ENCODE results near the gene LEF1.

LEF1 gene

DNA sequence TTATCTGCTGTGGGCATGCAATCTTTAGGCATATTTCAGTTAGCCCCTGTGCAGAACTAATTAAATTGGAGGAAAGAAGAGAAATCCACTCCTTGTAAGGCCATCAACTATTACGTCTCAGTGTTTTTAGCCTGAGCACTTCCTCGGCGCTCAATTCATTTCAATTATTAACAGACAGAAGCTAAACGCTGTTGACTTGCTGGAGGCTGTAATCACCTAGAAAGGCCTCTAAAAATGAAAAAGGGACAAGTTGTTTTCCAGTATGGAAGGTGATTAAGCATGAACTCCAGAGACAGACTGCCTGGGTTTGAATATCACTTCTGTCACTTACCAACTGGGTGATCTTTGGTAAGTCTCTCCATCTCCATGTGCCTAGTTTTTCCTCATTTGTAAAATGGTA is 59.6 kb downstream of the LEF1 start:
- no peak for DNase-seq

- DNase-seq = peak; percentile 61
Observed at GRCh38 chr4:108107729-108108382, 60.9 kb downstream of the LEF1 start.

GRCh38 chr4:108107101-108107500 is 61.6 kb downstream of the LEF1 start:
- peak; percentile 42 for DNase-seq

DNA sequence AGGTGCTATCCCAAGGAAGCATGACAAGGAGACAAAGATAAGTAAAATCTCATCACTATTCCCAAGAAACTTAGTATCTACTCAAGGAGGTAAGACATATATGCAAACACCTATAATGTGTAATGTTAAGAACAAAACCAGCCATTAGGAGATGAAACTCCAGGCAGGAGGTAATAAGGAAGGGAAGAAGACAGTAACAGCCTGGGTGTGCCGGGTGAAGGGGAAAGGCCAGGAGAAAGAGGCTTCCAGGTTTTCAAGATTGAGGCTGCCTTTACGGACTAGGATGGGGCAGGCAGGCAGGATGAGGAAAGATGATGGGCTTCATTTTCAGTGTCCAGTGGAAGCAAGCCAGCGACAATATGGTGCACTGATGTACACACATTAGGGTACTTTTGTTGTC is 62.5 kb downstream of the LEF1 start:
- no peak for DNase-seq

GRCh38 chr4:108103099-108103862 is 65.5 kb downstream of the LEF1 start:
- DNase-seq = no peak

DNA sequence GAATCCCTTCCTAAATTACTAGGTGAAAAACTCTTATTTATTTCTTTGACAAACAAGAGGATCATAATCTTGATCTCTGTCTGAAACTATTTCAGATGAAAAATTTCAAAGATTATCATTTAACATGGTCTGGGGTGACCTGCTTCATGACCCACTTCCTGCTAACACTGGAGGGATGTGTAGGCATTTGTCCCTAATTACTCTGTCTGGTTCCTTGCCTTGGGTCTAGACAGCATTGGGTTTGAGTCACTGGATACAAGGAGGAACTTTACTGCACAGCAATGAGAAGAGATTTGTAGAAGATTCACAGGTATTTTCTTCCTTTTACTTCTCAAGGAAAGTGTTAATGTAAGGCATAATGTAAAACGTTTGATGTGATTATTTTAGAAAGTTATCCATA is 67.9 kb downstream of the LEF1 start:
- DNase-seq = no peak

DNA sequence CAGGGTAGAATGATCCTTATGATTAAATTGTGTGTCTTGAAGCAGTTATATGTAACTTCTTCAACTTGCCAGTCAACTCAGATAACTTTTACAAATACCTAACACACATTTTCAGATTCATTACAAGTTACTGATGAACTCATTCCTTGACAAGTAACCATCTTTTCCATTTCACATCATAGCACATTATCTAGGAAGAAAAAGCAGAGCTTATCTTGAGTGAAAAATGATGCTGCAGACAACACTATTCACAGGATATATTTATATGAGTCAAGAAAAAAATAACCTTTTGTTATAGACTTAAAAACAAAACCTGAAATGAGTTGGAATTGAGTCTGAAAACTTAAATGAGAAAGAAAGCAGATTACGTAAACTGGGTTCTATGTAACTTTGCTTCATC is 68.9 kb downstream of the LEF1 start:
- DNase-seq = no peak

GRCh38 chr4:108097990-108098553 is 70.7 kb downstream of the LEF1 start:
- DNase-seq = no peak

DNA sequence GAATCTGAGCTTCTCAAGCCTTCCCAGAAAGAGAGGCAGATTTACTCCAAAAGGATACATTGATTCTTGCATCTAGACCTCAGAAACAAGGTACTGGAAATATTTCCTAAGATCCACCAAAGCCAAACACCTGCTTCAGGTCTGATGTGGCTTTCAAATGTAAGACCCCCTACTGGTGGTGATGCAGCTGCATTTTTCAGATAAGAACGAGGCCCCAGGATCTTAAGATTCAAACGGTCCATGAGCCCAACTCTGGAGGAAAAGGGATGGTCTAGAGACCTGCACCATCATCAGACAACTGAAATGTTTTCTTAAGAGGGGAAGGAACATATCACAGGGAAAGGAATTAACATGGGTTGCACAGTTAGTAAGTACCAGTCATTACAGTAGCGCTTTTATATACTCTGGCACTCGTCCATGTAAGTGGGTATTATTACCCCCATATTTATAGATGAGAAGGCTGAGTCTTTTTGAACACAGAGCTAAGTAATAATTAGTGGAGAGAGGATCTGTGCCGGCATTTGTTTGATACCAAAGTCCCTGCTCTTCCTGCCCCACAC is 73.7 kb downstream of the LEF1 start:
- DNase-seq = no peak

- no peak for DNase-seq
Observed at GRCh38 chr4:108094131-108094530, 74.6 kb downstream of the LEF1 start.

GRCh38 chr4:108092288-108092687 is 76.4 kb downstream of the LEF1 start:
- DNase-seq = no peak

DNA sequence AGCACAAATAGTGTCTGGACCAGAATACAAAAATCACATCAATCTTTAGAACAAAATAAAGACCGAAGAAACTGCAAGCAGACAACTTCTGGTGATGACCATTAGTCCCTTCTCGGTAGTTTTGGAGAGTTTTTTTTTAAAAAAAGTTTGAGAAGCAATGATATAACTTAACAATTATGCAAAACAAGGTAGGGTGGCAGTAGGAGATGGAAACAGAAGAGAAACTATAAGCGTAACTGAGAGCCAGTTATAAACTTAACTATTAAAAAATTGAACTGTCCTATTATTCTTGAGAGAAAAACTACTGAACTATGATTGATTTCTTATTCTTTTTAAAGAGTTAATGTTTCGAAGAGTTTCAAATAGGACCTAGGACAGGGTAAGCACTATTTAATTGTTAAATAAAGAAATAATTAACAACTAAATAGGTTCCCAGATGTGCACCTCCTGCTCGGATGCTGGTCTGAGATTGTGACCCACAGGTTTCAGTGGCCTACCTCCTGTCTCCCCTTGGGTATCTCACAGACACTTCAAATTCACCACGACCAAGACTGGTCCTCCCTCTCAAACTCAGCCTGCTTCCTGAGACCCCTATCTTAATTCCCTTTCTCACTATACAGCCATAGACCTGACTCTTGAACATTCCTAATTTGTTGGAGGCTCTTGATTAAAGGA is 81.3 kb downstream of the LEF1 start:
- DNase-seq = no peak

GRCh38 chr4:108081256-108081655 is 87.5 kb downstream of the LEF1 start:
- no peak for DNase-seq

GRCh38 chr4:108080747-108081146 is 88.0 kb downstream of the LEF1 start:
- peak; percentile 53 for DNase-seq

GRCh38 chr4:108078024-108078733 is 90.6 kb downstream of the LEF1 start:
- no peak for DNase-seq

DNA sequence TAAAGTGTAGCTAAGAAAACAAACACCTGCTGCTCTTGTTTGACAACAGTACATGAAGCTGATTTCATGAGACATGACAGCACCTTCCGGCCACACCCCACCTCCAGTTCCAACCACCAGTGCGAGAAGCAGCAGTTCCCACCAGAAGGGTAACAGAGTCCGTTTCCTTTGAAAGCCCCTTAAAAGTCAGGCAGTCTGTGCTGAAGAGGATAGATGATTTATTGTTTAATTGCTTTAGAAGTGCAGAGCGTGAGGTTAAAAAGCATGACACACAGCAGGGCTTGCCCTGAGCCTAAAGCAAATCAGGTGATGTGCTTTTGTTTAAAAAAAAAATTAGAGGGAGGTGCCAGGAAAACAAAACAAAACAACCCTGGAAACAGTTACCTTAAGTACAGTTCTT is 96.4 kb downstream of the LEF1 start:
- DNase-seq = peak; percentile 77

- DNase-seq = no peak
Observed at GRCh38 chr4:108070775-108071174, 98.0 kb downstream of the LEF1 start.

DNA sequence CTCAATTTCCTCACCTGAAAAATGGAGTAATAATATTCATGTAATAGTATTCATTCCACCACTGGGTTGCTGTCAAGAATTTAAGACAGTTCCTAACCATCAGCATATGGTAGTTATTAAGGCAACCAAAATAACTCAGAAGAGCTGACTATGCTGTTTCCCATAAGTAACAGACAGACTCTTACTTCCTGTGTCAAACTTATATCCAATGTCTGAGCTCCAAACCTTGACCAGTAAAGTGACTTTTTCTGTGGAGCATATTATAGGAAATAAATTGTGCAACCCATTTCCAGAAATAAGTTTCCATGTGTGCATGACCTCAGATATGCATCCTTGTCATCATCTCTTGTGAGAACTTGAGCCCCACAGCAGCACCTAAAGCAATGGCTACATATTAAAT is 100.3 kb downstream of the LEF1 start:
- no peak for DNase-seq

GRCh38 chr4:108060686-108061321 is 107.9 kb downstream of the LEF1 start:
- no peak for DNase-seq

DNA sequence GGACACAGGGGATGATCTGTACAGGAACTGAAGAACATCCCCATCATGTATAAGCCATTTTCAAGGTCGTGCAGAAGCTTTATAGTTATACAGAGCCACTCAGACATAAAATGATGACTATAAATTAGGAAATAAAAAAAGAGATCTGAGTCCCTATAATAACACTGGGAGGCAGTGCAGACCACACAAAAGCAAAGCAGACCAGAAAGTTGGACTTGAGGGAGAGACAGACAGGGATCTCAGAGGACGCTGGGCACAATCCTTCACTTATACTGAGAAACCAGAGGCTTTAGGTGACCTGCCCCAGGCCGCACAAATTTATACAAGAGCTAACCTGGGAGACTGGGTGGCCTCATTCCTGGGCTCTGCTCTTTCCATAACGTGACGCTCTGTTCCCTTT is 108.6 kb downstream of the LEF1 start:
- peak; percentile 35 for DNase-seq

GRCh38 chr4:108058685-108059440 is 109.9 kb downstream of the LEF1 start:
- DNase-seq = no peak

DNA sequence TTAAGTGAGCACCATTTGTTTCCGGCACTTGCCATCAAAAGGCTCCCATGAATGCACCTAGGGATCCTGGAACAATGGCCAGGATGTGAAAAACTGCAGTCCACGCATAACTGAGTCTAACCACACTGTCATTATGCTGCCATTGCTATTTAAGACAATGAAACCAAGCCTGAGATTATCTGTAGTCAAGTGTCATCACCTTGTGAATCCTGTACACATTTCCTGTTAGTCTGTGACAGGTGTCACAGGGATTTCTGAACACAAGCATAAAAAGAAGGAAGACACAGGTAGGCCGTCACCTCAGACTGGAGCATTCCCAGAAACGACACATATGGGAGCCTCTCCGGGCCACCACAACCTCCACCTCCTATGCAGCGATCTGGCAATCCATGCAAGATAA is 112.3 kb downstream of the LEF1 start:
- DNase-seq = no peak

All from CD4-positive, alpha-beta T cell treated with Interleukin-17A for 1 hour (primary cell).